T-helper 9 cell (primary cell): ENCODE results near the gene FKBP5.
"Not testable (repeated sequence)": the region's sequence is repeated elsewhere in the genome, so short reads cannot be mapped to it uniquely, and the experiment has no call there.

ENCODE experiments used
- DNase-seq: peaks from one replicate; pipeline ENCODE4 v3.0.0-alpha.2; 2020

The FKBP5 gene

GRCh38 chr6:35690006-35690405 lies 1.3 kb upstream of the FKBP5 start:
- not testable (repeated sequence) for DNase-seq

GRCh38 chr6:35687658-35688604 lies 784 bp downstream of the FKBP5 start:
- DNase-seq = peak; percentile 42

- DNase-seq = no peak
These were observed 1.7 kb downstream of the FKBP5 start for GRCh38 chr6:35686873-35687555.

- no peak for DNase-seq
These were observed 2.3 kb downstream of the FKBP5 start for GRCh38 chr6:35686436-35686835.

GRCh38 chr6:35683267-35683666 lies 5.4 kb downstream of the FKBP5 start:
- no peak for DNase-seq

- no peak for DNase-seq
These were observed 7.4 kb downstream of the FKBP5 start for GRCh38 chr6:35681298-35681697.

GRCh38 chr6:35679399-35679798 lies 9.3 kb downstream of the FKBP5 start:
- DNase-seq = no peak

GRCh38 chr6:35678814-35679213 lies 9.9 kb downstream of the FKBP5 start:
- DNase-seq = no peak

GRCh38 chr6:35678021-35678654 lies 10.6 kb downstream of the FKBP5 start:
- DNase-seq = no peak

- no peak for DNase-seq
These were observed 11.3 kb downstream of the FKBP5 start for GRCh38 chr6:35677456-35677855.

GRCh38 chr6:35675871-35676459 lies 12.8 kb downstream of the FKBP5 start:
- no peak for DNase-seq

- DNase-seq = no peak
These were observed 14.1 kb downstream of the FKBP5 start for GRCh38 chr6:35674594-35674993.

- DNase-seq = no peak
These were observed 15.0 kb downstream of the FKBP5 start for GRCh38 chr6:35673755-35674154.

GRCh38 chr6:35673284-35673666 lies 15.4 kb downstream of the FKBP5 start:
- not testable (repeated sequence) for DNase-seq

- not testable (repeated sequence) for DNase-seq
These were observed 18.3 kb downstream of the FKBP5 start for GRCh38 chr6:35670453-35670852.

GRCh38 chr6:35669451-35670045 lies 19.2 kb downstream of the FKBP5 start:
- no peak for DNase-seq

- no peak for DNase-seq
These were observed 19.8 kb downstream of the FKBP5 start for GRCh38 chr6:35668744-35669450.

- no peak for DNase-seq
These were observed 20.6 kb downstream of the FKBP5 start for GRCh38 chr6:35668096-35668495.

- no peak for DNase-seq
These were observed 23.1 kb downstream of the FKBP5 start for GRCh38 chr6:35665573-35665972.

GRCh38 chr6:35664945-35665344 lies 23.8 kb downstream of the FKBP5 start:
- no peak for DNase-seq

GRCh38 chr6:35663447-35664235 lies 25.1 kb downstream of the FKBP5 start:
- DNase-seq = no peak
